HG03442 (cell line): ENCODE results near the gene TBX20.
"Not testable (repeated sequence)": the region's sequence is repeated elsewhere in the genome, so short reads cannot be mapped to it uniquely, and the experiment has no call there.

Experiments
- ATAC-seq: cut with Tn5 transposase; IDR thresholded peaks from one replicate; pipeline ENCODE4 v1.9.1; 2021; ENCODE audit warnings: mild to moderate bottlenecking, moderate library complexity; ENCODE audit not compliant: unreplicated experiment

The TBX20 gene

GRCh38 chr7:35222445-35222844, 31.5 kb downstream of the TBX20 start:
- not testable (repeated sequence) for ATAC-seq

- not testable (repeated sequence) for ATAC-seq
These were observed 33.7 kb downstream of the TBX20 start for GRCh38 chr7:35220176-35220575.

- ATAC-seq, result not testable (repeated sequence)
These were observed 37.9 kb downstream of the TBX20 start for GRCh38 chr7:35216033-35216432.

- not testable (repeated sequence) for ATAC-seq
These were observed 38.8 kb downstream of the TBX20 start for GRCh38 chr7:35215063-35215462.

- not testable (repeated sequence) for ATAC-seq
These were observed 47.0 kb downstream of the TBX20 start for GRCh38 chr7:35206924-35207323.

DNA sequence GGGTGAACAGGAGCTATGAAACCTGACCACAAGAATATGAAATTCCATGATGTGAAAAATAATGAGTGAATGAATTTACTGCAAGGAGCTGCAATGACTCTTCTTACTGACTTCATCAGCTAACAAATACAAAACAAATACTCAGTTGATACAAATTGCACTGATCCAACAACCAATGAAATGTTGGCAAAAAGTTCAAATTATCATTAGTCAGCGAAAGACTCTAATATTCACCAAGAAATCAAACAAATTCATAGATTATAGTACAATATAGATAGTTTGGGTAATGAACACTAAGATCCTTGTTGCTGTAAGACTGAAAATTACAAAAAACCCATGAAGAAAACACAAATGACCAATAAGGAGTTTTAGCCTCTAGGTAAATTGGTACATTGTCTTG, 49.0 kb downstream of the TBX20 start:
- not testable (repeated sequence) for ATAC-seq

- not testable (repeated sequence) for ATAC-seq
These were observed 49.9 kb downstream of the TBX20 start for GRCh38 chr7:35204031-35204430.

- not testable (repeated sequence) for ATAC-seq
These were observed 51.5 kb downstream of the TBX20 start for GRCh38 chr7:35202353-35202752.

DNA sequence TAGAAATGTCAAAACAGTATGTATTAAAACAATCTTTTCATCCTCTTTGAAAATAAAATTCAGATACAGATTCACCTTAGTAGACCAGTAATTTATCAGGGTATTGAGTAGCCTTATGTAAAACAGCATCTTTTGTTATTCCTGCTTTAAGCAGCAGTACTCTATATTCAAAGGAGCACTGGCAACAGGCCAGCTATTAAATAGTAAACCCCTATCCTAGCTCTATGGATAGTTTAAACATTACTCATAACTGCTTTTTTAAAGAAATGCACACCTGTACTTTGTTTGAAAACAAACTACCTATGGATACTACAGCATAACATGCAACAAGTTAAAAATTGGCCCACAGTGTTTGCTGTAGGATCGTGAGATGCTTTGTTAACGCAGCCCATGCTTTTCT, 53.7 kb downstream of the TBX20 start:
- not testable (repeated sequence) for ATAC-seq

DNA sequence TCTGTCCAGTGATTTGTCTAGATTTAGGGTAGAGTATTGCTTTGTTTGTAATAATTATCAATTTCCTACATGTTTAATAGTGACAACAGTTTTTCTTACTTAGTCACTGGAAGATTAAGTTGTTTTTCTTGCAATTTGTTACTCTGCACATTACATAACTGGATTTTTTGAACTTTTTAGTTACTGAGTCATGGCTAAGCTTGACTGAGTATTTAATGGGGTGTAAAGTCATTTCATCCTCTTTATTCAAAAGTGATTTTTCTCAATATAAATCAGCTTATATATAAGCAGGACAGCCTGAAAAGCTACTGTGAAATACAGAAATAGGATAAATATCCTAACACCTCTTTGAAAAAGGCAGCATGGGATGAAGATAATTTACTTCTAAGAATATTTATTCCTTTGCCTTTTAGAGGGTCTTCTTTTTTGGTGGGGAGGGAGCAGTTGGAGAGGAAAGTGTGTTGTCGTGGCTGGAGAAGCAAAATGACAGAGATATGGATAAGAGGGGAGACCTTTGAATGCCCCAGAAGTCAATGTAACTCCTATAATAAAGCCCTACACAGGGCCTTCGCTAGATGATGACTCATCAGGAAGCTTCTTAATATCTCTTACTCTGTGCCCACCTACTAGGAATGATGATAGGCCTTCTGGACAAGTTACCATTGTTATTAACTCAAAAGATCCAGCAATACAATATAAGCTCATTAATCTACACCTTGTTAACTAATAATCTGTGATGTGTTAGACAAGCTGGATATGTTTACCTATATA, 55.3 kb downstream of the TBX20 start:
- ATAC-seq, result not testable (repeated sequence)

- not testable (repeated sequence) for ATAC-seq
These were observed 62.3 kb downstream of the TBX20 start for GRCh38 chr7:35191571-35191970.

DNA sequence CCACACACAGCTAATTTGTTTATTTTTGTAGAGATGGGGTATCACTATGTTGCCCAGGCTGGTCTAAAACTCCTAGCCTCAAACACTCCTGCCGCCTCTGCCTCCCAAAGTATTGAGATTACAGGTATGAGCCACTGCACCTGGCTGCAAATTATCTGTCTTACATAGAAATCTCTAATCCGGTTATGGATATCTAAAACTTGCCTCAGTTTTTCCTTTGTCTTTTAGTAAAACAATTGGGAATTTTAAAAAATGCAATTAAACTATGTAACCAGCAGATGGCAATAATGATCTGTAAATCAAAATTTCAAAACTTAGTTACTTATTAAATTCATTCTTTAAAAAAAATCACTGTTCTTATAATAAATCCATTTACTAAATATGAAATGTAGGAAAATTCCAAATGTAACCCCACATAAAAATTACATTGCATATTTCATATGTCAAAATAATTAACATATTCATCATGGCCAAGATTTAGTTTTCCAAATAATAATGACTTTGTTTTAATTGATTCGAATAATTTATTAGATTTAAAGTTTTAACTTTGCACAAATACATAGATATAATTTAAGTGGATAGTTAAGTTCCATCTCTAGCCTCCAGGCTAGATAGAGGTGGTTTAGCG, 63.6 kb downstream of the TBX20 start:
- not testable (repeated sequence) for ATAC-seq

GRCh38 chr7:35186751-35187150, 67.1 kb downstream of the TBX20 start:
- ATAC-seq, result not testable (repeated sequence)

DNA sequence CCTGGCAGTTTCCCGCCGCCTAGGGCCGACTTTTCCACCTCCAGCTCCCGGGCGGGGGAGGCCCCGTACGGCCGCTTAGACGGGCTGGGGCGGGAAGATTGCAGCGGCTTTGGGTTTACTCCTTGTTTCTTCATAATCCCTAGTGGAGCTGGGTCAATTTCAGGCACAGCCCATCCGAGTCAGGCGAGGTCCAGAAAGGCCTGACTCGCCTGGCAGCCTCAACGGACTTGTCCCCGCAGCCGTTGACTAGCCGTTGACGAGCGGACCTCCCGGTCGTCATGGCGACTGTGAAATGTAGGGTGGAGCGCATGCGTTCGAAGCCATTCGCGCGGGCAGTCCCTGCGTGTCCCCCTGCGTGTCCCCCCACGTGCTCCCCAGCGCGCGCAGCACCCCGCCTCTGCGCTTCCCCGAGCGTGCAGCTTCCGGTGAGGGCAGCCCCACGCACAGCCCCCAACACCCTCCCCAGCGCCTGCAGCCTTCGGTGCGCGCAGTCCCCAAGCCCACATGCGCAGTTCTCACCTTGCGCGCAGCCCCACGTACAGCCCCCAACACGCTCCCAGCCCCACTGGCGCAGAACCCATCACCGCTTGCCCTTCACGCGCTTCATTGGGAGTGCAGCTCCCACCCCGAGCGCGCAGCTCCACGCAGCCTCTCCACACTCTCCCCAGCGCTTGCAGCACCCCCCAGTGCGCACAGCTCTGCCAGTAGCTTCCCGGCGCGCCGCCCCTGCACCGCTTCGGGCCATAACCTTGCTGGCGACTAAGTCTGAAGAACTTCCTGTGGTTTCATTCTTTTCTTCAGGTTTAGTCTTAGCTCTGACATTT, 67.8 kb downstream of the TBX20 start:
- ATAC-seq, result no peak

DNA sequence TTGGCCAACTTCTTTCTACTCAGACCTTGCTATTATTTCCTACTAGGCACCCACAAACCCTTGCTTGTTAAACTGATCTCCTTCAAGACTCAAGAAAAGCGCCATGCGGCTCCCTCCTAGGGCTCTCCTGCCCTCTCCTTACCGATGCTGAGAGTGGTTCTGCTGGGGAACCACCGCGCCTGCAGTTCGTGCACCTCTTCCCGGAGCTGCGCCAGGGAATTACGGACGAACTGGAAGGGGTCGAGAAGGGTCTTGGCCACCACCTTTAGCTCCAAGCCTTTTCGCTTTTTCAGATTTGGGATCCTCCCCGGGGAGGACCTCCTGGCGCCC, 68.4 kb downstream of the TBX20 start:
- not testable (repeated sequence) for ATAC-seq

DNA sequence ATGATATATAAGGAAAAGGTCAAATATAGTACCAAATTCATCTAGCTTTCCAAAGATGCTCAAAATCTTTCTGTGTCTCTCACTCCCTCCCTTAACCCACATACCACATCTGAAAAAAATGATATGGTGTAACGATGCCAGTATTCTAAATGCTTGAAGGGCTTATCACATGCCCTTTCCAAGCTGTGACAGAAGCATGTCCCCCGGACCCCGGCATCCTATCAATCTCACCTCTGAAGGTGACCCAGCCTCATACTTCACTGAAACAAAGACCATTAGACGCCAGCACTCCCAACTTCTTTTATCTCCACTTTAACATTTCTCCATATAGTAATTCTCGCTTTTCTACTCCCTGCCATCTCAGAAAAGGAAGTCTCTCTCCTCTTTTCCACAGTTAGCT, 68.9 kb downstream of the TBX20 start:
- ATAC-seq, result not testable (repeated sequence)

DNA sequence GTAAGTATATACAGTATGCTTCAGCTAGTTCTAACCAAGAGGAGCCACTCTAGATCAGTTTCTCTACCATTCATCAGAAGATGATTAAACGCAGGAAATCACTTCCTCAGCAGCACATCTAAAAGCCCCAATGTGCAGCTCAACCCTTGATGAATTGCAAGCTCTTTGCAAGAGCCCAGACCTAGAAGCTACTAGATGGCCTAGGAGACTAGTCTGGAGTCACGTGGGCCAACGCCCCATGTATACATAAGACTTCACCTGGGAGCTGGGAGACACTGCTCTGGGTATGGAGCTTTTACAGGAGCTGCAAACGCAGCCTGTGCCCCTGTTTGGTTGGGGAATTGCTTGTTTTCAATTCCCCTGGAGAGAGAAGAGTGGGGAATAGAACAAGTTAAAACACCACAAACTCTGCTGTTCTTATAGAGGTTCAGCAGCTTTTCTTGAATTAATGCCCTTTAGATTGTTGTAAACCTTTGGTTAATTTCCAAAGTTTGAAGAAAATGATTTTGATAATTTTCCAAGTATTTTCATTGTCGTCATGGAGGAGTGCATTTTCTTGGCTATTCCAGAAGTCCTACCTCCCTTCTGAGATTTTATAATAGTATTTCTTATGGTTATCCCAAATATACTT, 69.9 kb downstream of the TBX20 start:
- not testable (repeated sequence) for ATAC-seq

DNA sequence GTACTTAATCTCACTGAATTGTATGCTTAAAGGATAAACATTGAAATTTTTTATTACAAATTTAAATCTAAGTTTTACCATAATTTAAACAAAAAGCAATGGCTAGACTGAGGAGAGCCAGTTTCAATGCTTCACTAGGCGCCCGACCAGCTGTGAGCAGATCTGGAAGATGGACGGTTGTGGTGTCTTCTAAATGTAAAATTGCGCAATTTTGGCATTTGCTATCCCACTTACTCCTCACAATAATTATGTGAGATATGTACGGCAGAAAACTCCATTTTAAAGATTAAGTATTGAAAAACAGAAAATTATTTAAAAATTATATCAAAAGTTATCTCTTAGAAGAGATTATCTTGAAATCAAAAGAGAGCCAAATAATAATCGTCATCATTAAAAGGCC, 73.2 kb downstream of the TBX20 start:
- not testable (repeated sequence) for ATAC-seq

- not testable (repeated sequence) for ATAC-seq
These were observed 80.7 kb downstream of the TBX20 start for GRCh38 chr7:35173176-35173575.

DNA sequence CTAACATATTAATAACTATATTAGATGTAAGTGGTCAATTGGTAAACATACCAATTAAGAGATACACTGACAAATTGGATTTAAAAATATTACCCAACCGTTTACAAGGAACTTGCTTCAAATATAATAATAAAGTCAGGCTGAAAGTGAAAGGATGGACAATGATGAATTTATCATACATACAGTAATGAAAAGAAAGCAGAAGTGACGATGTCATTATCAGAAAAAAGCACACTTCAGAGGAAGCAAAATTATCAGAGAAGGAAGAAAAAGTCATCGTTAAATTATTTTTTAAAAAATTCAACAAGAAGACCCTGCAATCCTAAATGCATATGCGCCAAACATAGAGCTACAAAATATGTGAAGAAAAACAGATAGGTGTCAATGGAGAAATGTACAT, 81.8 kb downstream of the TBX20 start:
- not testable (repeated sequence) for ATAC-seq

GRCh38 chr7:35167658-35168057, 86.2 kb downstream of the TBX20 start:
- not testable (repeated sequence) for ATAC-seq
